Suprapubic skin (tissue), 4 donors: ENCODE data around the gene RPL37A. TPM values are rescaled to one million over a fixed set of nuclear protein-coding genes. Genes with fewer than 3 reads are reported as not detected.
A peak's percentile ranks its signal among the peaks of the same experiment; 100 is the strongest.

ENCODE experiments used
- DNase-seq, 2 donors: peaks; one replicate each; pipeline ENCODE4 v3.0.0-alpha.2; 2019; ENCODE audit warnings: low spot score in 2 of 2
- H3K27ac ChIP-seq: fragments of 200-600 bp; sonication (generic); one replicate; pipeline ENCODE4 v1.5.1; 2019
- H3K27me3 ChIP-seq: fragments of 200-600 bp; sonication (generic); one replicate; pipeline ENCODE4 v1.5.1; 2019
- H3K36me3 ChIP-seq: fragments of 200-600 bp; sonication (generic); one replicate; pipeline ENCODE4 v1.5.1; 2019
- H3K4me1 ChIP-seq: fragments of 200-600 bp; sonication (generic); one replicate; pipeline ENCODE4 v1.5.1; 2019
- H3K4me3 ChIP-seq: fragments of 200-600 bp; sonication (generic); one replicate; pipeline ENCODE4 v1.5.1; 2019; ENCODE audit warnings: mild to moderate bottlenecking
- H3K9me3 ChIP-seq: fragments of 200-600 bp; sonication (generic); one replicate; pipeline ENCODE4 v1.5.1; 2019
- CTCF ChIP-seq, 2 donors: fragments of 200-600 bp in 1 of 2; fragments of 450-650 bp in 1 of 2; sonication (generic) in 1 of 2; IDR thresholded peaks; one replicate each; pipeline ENCODE4 v1.5.1; 2016 to 2019; ENCODE audit warnings: antibody characterized with exemption in 2 of 2, mild to moderate bottlenecking in 1 of 2, moderate library complexity in 1 of 2
- EP300 ChIP-seq: sonication (generic); formaldehyde crosslinking; IDR thresholded peaks from one replicate; pipeline ENCODE4 v1.6.1; 2017; ENCODE audit warnings: antibody characterized with exemption
- POLR2A ChIP-seq, 2 donors: fragments of 450-650 bp; IDR thresholded peaks; one replicate each; pipeline ENCODE4 v1.6.1; 2017; ENCODE audit warnings: antibody characterized with exemption in 2 of 2, mild to moderate bottlenecking in 2 of 2, moderate library complexity in 2 of 2
- POLR2AphosphoS5 ChIP-seq, 3 donors: sonication (generic); formaldehyde crosslinking; IDR thresholded peaks; one replicate each; pipeline ENCODE4 v1.6.1; 2017; ENCODE audit warnings: antibody characterized with exemption in 3 of 3
- WGBS: methylation state at CpG from one replicate; pipeline ENCODE4 v1.1.5; 2018; 5-methylcytosine and 5-hydroxymethylcytosine counted together
- total RNA-seq, 4 donors: library from RNA; depleted of rRNA; stranded (reverse); fragments of >200 nt; gene quantifications; one replicate each; pipeline ENCODE4 v1.1.0, GENCODE V29; 2016

The RPL37A gene
- total RNA-seq, 4 donors from 2014 or later, result 892 to 2,420 (median 2,172) TPM

GRCh38 chr2:216495656-216496055 lies 3.0 kb upstream of the RPL37A start:
- WGBS, result 68% methylated on average over 2 of the region's 2 CpGs
- no peaks in the 10 kb centered on the region for H3K9me3 ChIP-seq
- no peak for TF ChIP-seq POLR2AphosphoS5 (IDR thresholded peaks at IDR 0.05)
- TF ChIP-seq CTCF (IDR thresholded peaks at IDR 0.05), result no peak
- TF ChIP-seq EP300, result no peak
- no peak for TF ChIP-seq POLR2A (IDR thresholded peaks at IDR 0.05)
- no peaks in the 10 kb centered on the region for H3K27me3 ChIP-seq
- peaks cover 23% of the 10 kb centered on the region for H3K4me1 ChIP-seq
- no peak overlapping the region for H3K4me3 ChIP-seq
- DNase-seq, result no peak
- H3K36me3 ChIP-seq, result peaks cover 11% of the 10 kb centered on the region
- H3K27ac ChIP-seq, result no peak overlapping the region

- H3K27ac ChIP-seq, result peak overlapping the region; percentile 81
These were observed 1.1 kb upstream of the RPL37A start for GRCh38 chr2:216497382-216498069.

GRCh38 chr2:216498070-216498378 lies 620 bp upstream of the RPL37A start:
- 26% methylated on average over 6 of the region's 6 CpGs for WGBS
- peaks cover 35% of the 10 kb centered on the region for H3K36me3 ChIP-seq
- peaks cover 33% of the 10 kb centered on the region for H3K4me1 ChIP-seq
- H3K27me3 ChIP-seq, result no peaks in the 10 kb centered on the region
- H3K9me3 ChIP-seq, result no peaks in the 10 kb centered on the region
- DNase-seq, result no peak
- peak overlapping the region; percentile 78 for H3K4me3 ChIP-seq
- peak overlapping the region; percentile 81 for H3K27ac ChIP-seq
- no peak for TF ChIP-seq POLR2AphosphoS5 (IDR thresholded peaks at IDR 0.05)
- no peak for TF ChIP-seq CTCF (IDR thresholded peaks at IDR 0.05)

More at GRCh38 chr2:216497382-216498069, 1.1 kb upstream of the RPL37A start:
- H3K4me3 ChIP-seq, result peak overlapping the region; percentile 78
- H3K36me3 ChIP-seq, result peaks cover 30% of the 10 kb centered on the region
- peaks cover 33% of the 10 kb centered on the region for H3K4me1 ChIP-seq
- no peak for DNase-seq
- H3K27me3 ChIP-seq, result no peaks in the 10 kb centered on the region
- no peak for TF ChIP-seq POLR2A (IDR thresholded peaks at IDR 0.05)
- H3K9me3 ChIP-seq, result no peaks in the 10 kb centered on the region
- WGBS, result 74% methylated on average over 6 of the region's 6 CpGs

- no peaks in the 10 kb centered on the region for H3K27me3 ChIP-seq
- peak overlapping the region; percentile 78 for H3K4me3 ChIP-seq
- peak overlapping the region; percentile 81 for H3K27ac ChIP-seq
- no peak for DNase-seq
- TF ChIP-seq EP300 (no peak), POLR2A (IDR thresholded peaks at IDR 0.05) (no peak), CTCF (IDR thresholded peaks at IDR 0.05) (no peak), POLR2AphosphoS5 (IDR thresholded peaks at IDR 0.05) (no peak)
- no peaks in the 10 kb centered on the region for H3K9me3 ChIP-seq
- H3K4me1 ChIP-seq, result peaks cover 33% of the 10 kb centered on the region
- WGBS, result 17% methylated on average over 6 of the region's 6 CpGs
- peaks cover 50% of the 10 kb centered on the region for H3K36me3 ChIP-seq
These were observed 1.1 kb downstream of the RPL37A start for GRCh38 chr2:216499641-216500218.

- WGBS, result 92% methylated on average over 2 of the region's 2 CpGs
These were observed 1.9 kb downstream of the RPL37A start for GRCh38 chr2:216500572-216500971.

More at GRCh38 chr2:216500572-216500971, 1.9 kb downstream of the RPL37A start:
- H3K27me3 ChIP-seq, result no peaks in the 10 kb centered on the region
- H3K36me3 ChIP-seq, result peaks cover 54% of the 10 kb centered on the region
- no peak overlapping the region for H3K27ac ChIP-seq
- TF ChIP-seq CTCF (IDR thresholded peaks at IDR 0.05) (no peak), EP300 (no peak), POLR2AphosphoS5 (IDR thresholded peaks at IDR 0.05) (no peak), POLR2A (IDR thresholded peaks at IDR 0.05) (no peak)
- DNase-seq, result no peak
- no peaks in the 10 kb centered on the region for H3K9me3 ChIP-seq
- peaks cover 33% of the 10 kb centered on the region for H3K4me1 ChIP-seq
- peak overlapping the region; percentile 78 for H3K4me3 ChIP-seq
